Esophagus squamous epithelium (tissue), 4 donors: ENCODE results near the gene NDEL1.

Experiments
- POLR2A ChIP-seq, 4 donors: fragments of 450-650 bp; IDR thresholded peaks; one replicate each; pipeline ENCODE4 v1.6.1; 2017; ENCODE audit warnings: antibody characterized with exemption in 4 of 4, mild to moderate bottlenecking in 4 of 4, moderate library complexity in 3 of 4
- TF ChIP-seq, protein P1 (sequence below), 6 experiments: fragments of 450-650 bp in 4 of 6; fragments of 200-600 bp in 2 of 6; sonication (generic) in 2 of 6; IDR thresholded peaks; one replicate each; pipeline ENCODE4 v1.5.1; 2016 to 2019; ENCODE audit warnings: antibody characterized with exemption in 6 of 6, mild to moderate bottlenecking in 4 of 6, moderate library complexity in 4 of 6

DNA sequence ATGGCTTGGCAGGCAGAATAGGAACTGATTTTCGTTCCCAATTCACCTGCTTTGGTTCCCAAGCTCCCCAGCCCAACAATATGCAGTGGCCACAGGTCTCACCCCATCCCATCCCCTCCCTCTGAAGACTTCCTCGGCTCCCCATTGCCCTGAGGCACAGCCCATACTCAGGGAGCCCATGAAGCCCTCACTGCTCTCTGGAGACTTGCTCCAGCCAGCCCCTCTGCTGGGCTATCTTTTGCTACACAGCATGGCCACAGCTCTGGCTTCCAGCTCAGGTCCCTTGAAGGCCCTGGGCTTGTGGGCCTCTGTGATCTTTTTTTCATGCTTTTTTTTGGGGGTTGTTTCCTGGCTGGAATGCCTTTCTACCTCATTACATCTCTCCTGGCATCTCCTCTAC is 29.5 kb upstream of the NDEL1 start:
- TF ChIP-seq, protein P1, sequence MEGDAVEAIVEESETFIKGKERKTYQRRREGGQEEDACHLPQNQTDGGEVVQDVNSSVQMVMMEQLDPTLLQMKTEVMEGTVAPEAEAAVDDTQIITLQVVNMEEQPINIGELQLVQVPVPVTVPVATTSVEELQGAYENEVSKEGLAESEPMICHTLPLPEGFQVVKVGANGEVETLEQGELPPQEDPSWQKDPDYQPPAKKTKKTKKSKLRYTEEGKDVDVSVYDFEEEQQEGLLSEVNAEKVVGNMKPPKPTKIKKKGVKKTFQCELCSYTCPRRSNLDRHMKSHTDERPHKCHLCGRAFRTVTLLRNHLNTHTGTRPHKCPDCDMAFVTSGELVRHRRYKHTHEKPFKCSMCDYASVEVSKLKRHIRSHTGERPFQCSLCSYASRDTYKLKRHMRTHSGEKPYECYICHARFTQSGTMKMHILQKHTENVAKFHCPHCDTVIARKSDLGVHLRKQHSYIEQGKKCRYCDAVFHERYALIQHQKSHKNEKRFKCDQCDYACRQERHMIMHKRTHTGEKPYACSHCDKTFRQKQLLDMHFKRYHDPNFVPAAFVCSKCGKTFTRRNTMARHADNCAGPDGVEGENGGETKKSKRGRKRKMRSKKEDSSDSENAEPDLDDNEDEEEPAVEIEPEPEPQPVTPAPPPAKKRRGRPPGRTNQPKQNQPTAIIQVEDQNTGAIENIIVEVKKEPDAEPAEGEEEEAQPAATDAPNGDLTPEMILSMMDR (IDR thresholded peaks at IDR 0.05): no peak
- no peak for TF ChIP-seq POLR2A (IDR thresholded peaks at IDR 0.05)
